CD4-positive, alpha-beta T cell (primary cell): ENCODE data around the gene CRYAA. TPM values are rescaled to one million over a fixed set of nuclear protein-coding genes. Genes with fewer than 3 reads are reported as not detected.
A peak's percentile ranks its signal among the peaks of the same experiment; 100 is the strongest.

Experiments used
- ATAC-seq: fragments of 200-7000 bp; cut with Tn5 transposase; one replicate; pipeline ENCODE4 v1.10.0; 2022; ENCODE audit warnings: mild to moderate bottlenecking; ENCODE audit not compliant: poor library complexity
- CTCF ChIA-PET: fragments of 350-600 bp; sonication (Branson Sonifier 250); formaldehyde crosslinking; loops from one replicate; lab custom pipeline; 2021; ENCODE audit warnings: antibody characterized with exemption, inconsistent platforms; lab: Charles Lee
- POLR2A ChIA-PET: fragments of 350-600 bp; sonication (Branson Sonifier 250); formaldehyde crosslinking; loops from one replicate; lab custom pipeline; 2021; ENCODE audit warnings: antibody characterized with exemption, inconsistent platforms; lab: Charles Lee
- DNase-seq, 14 experiments: peaks; one replicate each; pipeline ENCODE4 v3.0.0-alpha.2; 2013 to 2020; ENCODE audit warnings: mixed read lengths in 2 of 14
- H3K27ac ChIP-seq, 2 donors: one replicate each; pipeline versions ENCODE4 v1.5.1 to v1.7.0; 2013; ENCODE audit warnings: low read length in 2 of 2, low read depth in 1 of 2, mild to moderate bottlenecking in 1 of 2
- H3K27me3 ChIP-seq, 2 experiments: 1 replicate in 1 of 2; 2 replicates in 1 of 2; pipeline versions ENCODE4 v1.6.1 to v1.7.0; 2013; ENCODE audit warnings: low read length in 2 of 2, control low read depth in 1 of 2, mild to moderate bottlenecking in 1 of 2, moderate library complexity in 1 of 2; ENCODE audit not compliant: insufficient read depth in 2 of 2, control insufficient read depth in 1 of 2
- H3K36me3 ChIP-seq: one replicate; pipeline ENCODE4 v1.6.1; 2013; ENCODE audit warnings: low read length, control low read depth; ENCODE audit not compliant: insufficient read depth
- H3K4me1 ChIP-seq: one replicate; pipeline ENCODE4 v1.6.1; 2013; ENCODE audit warnings: low read length, control low read depth; ENCODE audit not compliant: insufficient read depth
- H3K4me3 ChIP-seq: one replicate; pipeline ENCODE4 v1.5.1; 2013; ENCODE audit warnings: mild to moderate bottlenecking, low read length, moderate library complexity
- H3K9me3 ChIP-seq, 2 experiments: 1 replicate in 1 of 2; 2 replicates in 1 of 2; pipeline versions ENCODE4 v1.6.1 to v1.7.0; 2013; ENCODE audit warnings: low read length in 2 of 2, mild to moderate bottlenecking in 2 of 2, control low read depth in 1 of 2, moderate library complexity in 1 of 2; ENCODE audit not compliant: control insufficient read depth in 1 of 2, insufficient read depth in 1 of 2
- H3K27ac Mint-ChIP-seq: one replicate; pipeline ENCODE4 v1.8.0; 2020; ENCODE audit warnings: mixed read lengths
- H3K27me3 Mint-ChIP-seq: one replicate; pipeline ENCODE4 v1.8.0; 2021; ENCODE audit warnings: mixed read lengths
- H3K36me3 Mint-ChIP-seq: one replicate; pipeline ENCODE4 v1.8.0; 2021; ENCODE audit warnings: low read depth, mixed read lengths
- H3K4me1 Mint-ChIP-seq: one replicate; pipeline ENCODE4 v1.8.0; 2021; ENCODE audit warnings: low read depth, mixed read lengths
- H3K4me3 Mint-ChIP-seq: one replicate; pipeline ENCODE4 v1.8.0; 2020; ENCODE audit warnings: mild to moderate bottlenecking, mixed read lengths
- H3K9me3 Mint-ChIP-seq: one replicate; pipeline ENCODE4 v1.8.0; 2020; ENCODE audit warnings: mixed read lengths
- intact Hi-C, 2 experiments: fragments of 100-400 bp; cut with DNase I in 1 of 2; cut with micrococcal nuclease in 1 of 2; formaldehyde crosslinking; loops; one replicate each; pipeline versions ENCODE4 v1.15.1 to v1.9.0; 2023 to 2025; cut with DNase I, micrococcal nuclease
- total RNA-seq, 174 experiments: library from RNA in 2 of 174; stranded (reverse) in 2 of 174; gene quantifications; one replicate each; pipeline ENCODE4 v1.2.3 and lab custom pipeline; 2021 to 2026
- TF ChIP-seq, protein P1 (sequence below): fragments of 200-600 bp; IDR thresholded peaks from one replicate; pipeline ENCODE4 v1.8.0; 2022; ENCODE audit warnings: antibody characterized with exemption, mild to moderate bottlenecking

Gene CRYAA
- total RNA-seq, 2 experiments from 2014 or later, result not detected

- POLR2A ChIA-PET, result no interaction called here
- H3K9me3 Mint-ChIP-seq, result no peaks in the 10 kb centered on the region
Measured at GRCh38 chr21:43187715-43188114, 18.9 kb downstream of the CRYAA start.

GRCh38 chr21:43188181-43188580 lies 19.4 kb downstream of the CRYAA start:
- Mint-ChIP-seq H3K9me3 (no peaks in the 10 kb centered on the region), H3K27ac (no peak overlapping the region), H3K27me3 (peaks cover 6% of the 10 kb centered on the region), H3K4me3 (no peak overlapping the region), H3K4me1 (peaks cover 11% of the 10 kb centered on the region), H3K36me3 (no peaks in the 10 kb centered on the region)
- TF ChIP-seq, protein P1, sequence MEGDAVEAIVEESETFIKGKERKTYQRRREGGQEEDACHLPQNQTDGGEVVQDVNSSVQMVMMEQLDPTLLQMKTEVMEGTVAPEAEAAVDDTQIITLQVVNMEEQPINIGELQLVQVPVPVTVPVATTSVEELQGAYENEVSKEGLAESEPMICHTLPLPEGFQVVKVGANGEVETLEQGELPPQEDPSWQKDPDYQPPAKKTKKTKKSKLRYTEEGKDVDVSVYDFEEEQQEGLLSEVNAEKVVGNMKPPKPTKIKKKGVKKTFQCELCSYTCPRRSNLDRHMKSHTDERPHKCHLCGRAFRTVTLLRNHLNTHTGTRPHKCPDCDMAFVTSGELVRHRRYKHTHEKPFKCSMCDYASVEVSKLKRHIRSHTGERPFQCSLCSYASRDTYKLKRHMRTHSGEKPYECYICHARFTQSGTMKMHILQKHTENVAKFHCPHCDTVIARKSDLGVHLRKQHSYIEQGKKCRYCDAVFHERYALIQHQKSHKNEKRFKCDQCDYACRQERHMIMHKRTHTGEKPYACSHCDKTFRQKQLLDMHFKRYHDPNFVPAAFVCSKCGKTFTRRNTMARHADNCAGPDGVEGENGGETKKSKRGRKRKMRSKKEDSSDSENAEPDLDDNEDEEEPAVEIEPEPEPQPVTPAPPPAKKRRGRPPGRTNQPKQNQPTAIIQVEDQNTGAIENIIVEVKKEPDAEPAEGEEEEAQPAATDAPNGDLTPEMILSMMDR, result no peak
- no peaks in the 10 kb centered on the region for H3K27me3 ChIP-seq
- H3K9me3 ChIP-seq, result no peaks in the 10 kb centered on the region
- H3K27ac ChIP-seq, result no peak overlapping the region
- no peak for ATAC-seq
- DNase-seq, result no peak
- no peaks in the 10 kb centered on the region for H3K36me3 ChIP-seq
- H3K4me1 ChIP-seq, result no peaks in the 10 kb centered on the region
- CTCF ChIA-PET, result no interaction called here
- POLR2A ChIA-PET, result no interaction called here
- no peak overlapping the region for H3K4me3 ChIP-seq
- intact Hi-C loops, result no loop called here

More at GRCh38 chr21:43187715-43188114, 18.9 kb downstream of the CRYAA start:
- Histone ChIP-seq H3K9me3 (no peaks in the 10 kb centered on the region), H3K27ac (no peak overlapping the region), H3K4me3 (no peak overlapping the region), H3K4me1 (no peaks in the 10 kb centered on the region), H3K36me3 (no peaks in the 10 kb centered on the region), H3K27me3 (no peaks in the 10 kb centered on the region)
- H3K4me1 Mint-ChIP-seq, result peaks cover 11% of the 10 kb centered on the region
- DNase-seq, result peak in 1 of 14 experiments; percentile 3
- H3K4me3 Mint-ChIP-seq, result no peak overlapping the region
- intact Hi-C loops, result no loop called here
- no peak for ATAC-seq
- peaks cover 6% of the 10 kb centered on the region for H3K27me3 Mint-ChIP-seq
- CTCF ChIA-PET, result no interaction called here
- TF ChIP-seq, protein P1, result no peak
- H3K27ac Mint-ChIP-seq, result no peak overlapping the region
- H3K36me3 Mint-ChIP-seq, result no peaks in the 10 kb centered on the region

DNA sequence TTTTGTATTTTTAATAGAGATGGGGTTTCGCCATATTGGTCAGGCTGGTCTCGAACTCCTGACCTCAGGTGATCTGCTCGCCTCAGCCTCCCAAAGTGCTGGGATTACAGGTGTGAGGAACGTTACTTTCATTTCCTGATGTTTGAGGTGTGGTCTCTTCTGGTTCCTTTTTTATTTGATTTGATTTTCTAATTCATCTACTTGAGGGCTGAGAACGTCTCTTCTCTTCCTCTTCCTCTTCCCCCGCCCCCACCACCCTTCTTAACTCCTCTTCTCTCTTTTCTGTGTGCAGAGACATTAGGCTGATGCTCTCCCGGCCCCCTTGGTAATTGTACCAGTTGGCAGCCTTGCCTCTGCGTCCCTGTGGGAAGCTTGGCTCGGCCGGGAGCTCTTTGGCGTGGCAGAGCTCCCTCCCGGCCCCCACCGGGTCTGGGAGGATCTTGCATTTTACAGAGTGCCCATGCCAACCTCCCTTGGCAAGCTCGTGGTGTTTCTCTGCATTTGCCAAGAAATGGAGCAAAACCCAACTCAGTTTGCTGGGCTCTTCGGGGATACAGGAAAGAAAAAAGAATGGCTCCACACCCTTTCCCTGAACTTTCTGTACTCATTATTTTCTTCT lies 19.9 kb downstream of the CRYAA start:
- no peak overlapping the region for H3K27ac Mint-ChIP-seq
- intact Hi-C loops, result no loop called here
- no peaks in the 10 kb centered on the region for H3K36me3 Mint-ChIP-seq
- no peaks in the 10 kb centered on the region for H3K9me3 Mint-ChIP-seq
- H3K27ac ChIP-seq, result no peak overlapping the region
- no peaks in the 10 kb centered on the region for H3K27me3 ChIP-seq
- no peaks in the 10 kb centered on the region for H3K9me3 ChIP-seq
- no peaks in the 10 kb centered on the region for H3K4me1 ChIP-seq
- no peak for ATAC-seq
- TF ChIP-seq, protein P1, result no peak
- POLR2A ChIA-PET, result no interaction called here
- CTCF ChIA-PET, result no interaction called here
- H3K27me3 Mint-ChIP-seq, result peaks cover 6% of the 10 kb centered on the region
- H3K4me3 Mint-ChIP-seq, result no peak overlapping the region
- no peaks in the 10 kb centered on the region for H3K36me3 ChIP-seq
- no peak overlapping the region for H3K4me3 ChIP-seq
- peak in 1 of 14 experiments; percentile 2 for DNase-seq
- peaks cover 11% of the 10 kb centered on the region for H3K4me1 Mint-ChIP-seq
